Neuronal stem cell (in vitro differentiated cells): ENCODE data around the gene COBLL1. TPM values are rescaled to one million over a fixed set of nuclear protein-coding genes. Genes with fewer than 3 reads are reported as not detected.

Experiments
- DNase-seq: peaks from one replicate; pipeline ENCODE4 v3.0.0-alpha.2; 2013; ENCODE audit warnings: low spot score
- H2AFZ ChIP-seq: one replicate; pipeline ENCODE4 v1.6.1; 2013; ENCODE audit warnings: mild to moderate bottlenecking, low read length, inconsistent platforms
- H2AK5ac ChIP-seq: 2 replicates; pipeline ENCODE4 v1.6.1; 2013; ENCODE audit warnings: low read depth, mild to moderate bottlenecking, inconsistent platforms, low read length, moderate library complexity, mixed read lengths
- H2BK120ac ChIP-seq: 2 replicates; pipeline ENCODE4 v1.6.1; 2013; ENCODE audit warnings: low read depth, mild to moderate bottlenecking, inconsistent platforms, low read length, moderate library complexity, mixed read lengths
- H2BK12ac ChIP-seq: one replicate; pipeline ENCODE4 v1.6.1; 2013; ENCODE audit warnings: low read length, inconsistent platforms
- H2BK15ac ChIP-seq: 2 replicates; pipeline ENCODE4 v1.6.1; 2013; ENCODE audit warnings: mild to moderate bottlenecking, low read length, inconsistent platforms, mixed read lengths
- H2BK5ac ChIP-seq: one replicate; pipeline ENCODE4 v1.6.1; 2013; ENCODE audit warnings: inconsistent platforms, mild to moderate bottlenecking, low read length, moderate library complexity
- H3K14ac ChIP-seq: one replicate; pipeline ENCODE4 v1.6.1; 2013; ENCODE audit warnings: low read length, inconsistent platforms
- H3K18ac ChIP-seq: 2 replicates; pipeline ENCODE4 v1.6.1; 2013; ENCODE audit warnings: low read length, inconsistent platforms
- H3K23ac ChIP-seq: 2 replicates; pipeline ENCODE4 v1.6.1; 2013; ENCODE audit warnings: low read depth, mild to moderate bottlenecking, mixed read lengths, low read length, inconsistent platforms; ENCODE audit not compliant: poor library complexity
- H3K27ac ChIP-seq: replicated peaks from 3 replicates; pipeline ENCODE4 v1.5.1; 2013; ENCODE audit warnings: low read length, inconsistent platforms
- H3K27me3 ChIP-seq, 3 experiments: 2 replicates each; pipeline ENCODE4 v1.6.1; 2013; ENCODE audit warnings: low read length in 3 of 3, mild to moderate bottlenecking in 2 of 3, inconsistent platforms in 1 of 3, low read depth in 1 of 3, mixed read lengths in 1 of 3, moderate library complexity in 1 of 3; ENCODE audit not compliant: control insufficient read depth in 3 of 3, insufficient read depth in 3 of 3
- H3K36me3 ChIP-seq, 2 donors: replicated peaks in 1 of 2; 2 replicates each; pipeline ENCODE4 v1.6.1; 2013; ENCODE audit warnings: low read length in 2 of 2; ENCODE audit not compliant: control insufficient read depth in 2 of 2, insufficient read depth in 2 of 2
- H3K4ac ChIP-seq: 2 replicates; pipeline ENCODE4 v1.6.1; 2013; ENCODE audit warnings: inconsistent platforms, mild to moderate bottlenecking, low read length, moderate library complexity
- H3K4me1 ChIP-seq, 2 donors: 1 replicate in 1 of 2; 2 replicates in 1 of 2; pipeline ENCODE4 v1.6.1; 2013; ENCODE audit warnings: low read length in 2 of 2, low read depth in 1 of 2; ENCODE audit not compliant: control insufficient read depth in 2 of 2, insufficient read depth in 1 of 2
- H3K4me2 ChIP-seq: one replicate; pipeline ENCODE4 v1.6.1; 2013; ENCODE audit warnings: mild to moderate bottlenecking, low read length, inconsistent platforms; ENCODE audit not compliant: insufficient read depth, poor library complexity, severe bottlenecking
- H3K4me3 ChIP-seq, 2 donors: 2 replicates each; pipeline ENCODE4 v1.5.1; 2013; ENCODE audit warnings: low read length in 2 of 2, mild to moderate bottlenecking in 2 of 2, inconsistent platforms in 1 of 2, moderate library complexity in 1 of 2
- H3K79me1 ChIP-seq: one replicate; pipeline ENCODE4 v1.6.1; 2013; ENCODE audit warnings: low read depth, mild to moderate bottlenecking, inconsistent platforms, low read length, moderate library complexity
- H3K9ac ChIP-seq: one replicate; pipeline ENCODE4 v1.6.1; 2013; ENCODE audit warnings: mild to moderate bottlenecking, low read depth, low read length, inconsistent platforms; ENCODE audit not compliant: poor library complexity
- H3K9me3 ChIP-seq, 2 donors: replicated peaks in 1 of 2; 2 replicates each; pipeline versions ENCODE3 to v1.6.1; 2013; ENCODE audit warnings: low read length in 2 of 2, mild to moderate bottlenecking in 2 of 2, inconsistent platforms in 1 of 2, low read depth in 1 of 2, mixed read lengths in 1 of 2, moderate library complexity in 1 of 2; ENCODE audit not compliant: control insufficient read depth in 2 of 2, insufficient read depth in 1 of 2
- H4K8ac ChIP-seq: one replicate; pipeline ENCODE4 v1.6.1; 2013; ENCODE audit warnings: low read depth, mild to moderate bottlenecking, inconsistent platforms, low read length, moderate library complexity
- H4K91ac ChIP-seq: one replicate; pipeline ENCODE4 v1.6.1; 2013; ENCODE audit warnings: low read length, low read depth, mild to moderate bottlenecking, inconsistent platforms; ENCODE audit not compliant: poor library complexity
- WGBS, 2 donors: extraction: QIAGEN DNeasy Blood & Tissue Kit; methylation state at CpG; one replicate each; pipeline ENCODE4 v1.1.7; 2013; ENCODE audit warnings: missing lambda C conversion rate in 2 of 2, mixed read lengths in 1 of 2; ENCODE audit not compliant: insufficient read length in 2 of 2, insufficient replicate concordance in 1 of 2; ENCODE audit errors: extremely low coverage in 2 of 2; 5-methylcytosine and 5-hydroxymethylcytosine counted together
- small RNA-seq: library from polyadenylated mRNA; stranded (forward); fragments of <200 nt; extraction: miRNeasy Mini kit (QIAGEN cat#:217004); gene quantifications from one replicate; pipeline ENCODE3, GENCODE V24; 2013; ENCODE audit not compliant: insufficient read depth

The COBLL1 gene

GRCh38 chr2:164642268-164642667, 199.4 kb downstream of the COBLL1 start:
- Histone ChIP-seq H2AK5ac (no peak overlapping the region), H2BK12ac (no peak overlapping the region), H3K4me1 (no peaks in the 10 kb centered on the region), H3K4ac (no peak overlapping the region), H3K27me3 (no peaks in the 10 kb centered on the region), H3K4me2 (no peak overlapping the region), H3K9ac (no peak overlapping the region), H2BK5ac (no peak overlapping the region), H3K36me3 (no peaks in the 10 kb centered on the region), H3K18ac (no peak overlapping the region), H3K4me3 (no peak overlapping the region), H2BK120ac (no peak overlapping the region), H4K91ac (no peak overlapping the region), H3K79me1 (no peaks in the 10 kb centered on the region), H2AFZ (no peak overlapping the region), H3K9me3 (no peaks in the 10 kb centered on the region), H3K27ac (no peak overlapping the region), H3K23ac (no peak overlapping the region), H4K8ac (no peak overlapping the region), H2BK15ac (no peak overlapping the region), H3K14ac (no peak overlapping the region)
- no peak for DNase-seq
- no CpG with 5 or more reads among the region's 2 CpGs for WGBS, 2 donors

Small RNAs within 50 kb of the gene (small RNA-seq; reads per million reads assigned to genes)
- not detected for gene RNA5SP110
- not detected for gene SNORA70F
